ENCODE data around the gene PLEKHA8. TPM values are rescaled to one million over a fixed set of nuclear protein-coding genes. Genes with fewer than 3 reads are reported as not detected.

The PLEKHA8 gene
- total and polyA plus RNA-seq, 10 of the 15 experiments (the other 5 are each of a cell fraction or from before 2014, with no cell fraction given) = 1.1 to 13.2 (median 5.7) TPM

DNA sequence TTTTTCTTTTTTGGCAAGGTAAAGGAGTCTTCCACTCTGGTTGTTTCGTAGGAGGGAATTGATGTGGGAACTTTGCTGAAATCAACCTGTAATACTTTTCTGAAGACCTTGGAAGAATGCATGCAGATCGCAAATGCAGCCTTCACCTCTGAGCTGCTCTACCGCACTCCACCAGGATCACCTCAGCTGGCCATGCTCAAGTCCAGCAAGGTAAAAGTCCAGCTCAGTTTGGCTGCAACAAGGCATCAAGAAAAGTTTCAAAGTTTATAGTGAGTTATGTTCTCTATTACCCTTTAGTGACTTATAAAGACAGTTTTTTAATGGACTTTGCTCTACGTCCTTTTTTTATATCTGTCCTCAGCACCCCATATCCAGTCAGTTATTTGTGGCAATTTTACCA lies 21.0 kb downstream of the PLEKHA8 start:
- H3K9me3 ChIP-seq (replicated peaks; ENCODE audit: control insufficient read depth, insufficient read depth, low read length) = no peaks in the 10 kb centered on the region
- H3K27me3 ChIP-seq (replicated peaks in 1 of 2; ENCODE audit: control insufficient read depth in 2 of 2, insufficient read depth in 2 of 2, low read length in 1 of 2) = no peaks in the 10 kb centered on the region
- H2AFZ ChIP-seq (ENCODE audit: control insufficient read depth, low read depth, low read length) = no peak overlapping the region
- SMC1A ChIA-PET (ENCODE audit: uncharacterized antibody, unreplicated experiment) = interaction anchor here (1.4 kb wide), 1 partner anchor 12 kb away, joined by 4 read pairs; no protein-coding TSS in a partner anchor
- WGBS (ENCODE audit: insufficient coverage, insufficient replicate concordance, low lambda C conversion rate, missing lambda C conversion rate) = 88% methylated on average over 4 of the region's 4 CpGs
- no peak overlapping the region for H3K4me2 ChIP-seq (ENCODE audit: control insufficient read depth, insufficient read depth)
- in situ Hi-C loops (cut with MboI) = no loop called here
- no peak overlapping the region for H3K27ac ChIP-seq (ENCODE audit: control insufficient read depth, insufficient read depth)
- H3K9ac ChIP-seq (ENCODE audit: control insufficient read depth, insufficient read depth, low read length) = no peak overlapping the region
- H3K36me3 ChIP-seq (ENCODE audit: control insufficient read depth in 2 of 2, insufficient read depth in 2 of 2, low read length in 1 of 2) = peaks cover 0 to 11% of the 10 kb centered on the region in 2 experiments; a peak in 3 of 4 replicates
- no peak overlapping the region for H3K4me3 ChIP-seq
- CTCF ChIA-PET = interaction anchor here (0.8 to 1.6 kb wide), 5 partner anchors 11 to 170 kb away, joined by 3 to 5 read pairs (median 3); no protein-coding TSS in a partner anchor
- H3K79me2 ChIP-seq (ENCODE audit: control insufficient read depth, insufficient read depth, low read length) = no peaks in the 10 kb centered on the region
- POLR2A ChIA-PET = no interaction called here
- H4K20me1 ChIP-seq (ENCODE audit: control insufficient read depth, insufficient read depth) = no peaks in the 10 kb centered on the region
- no peak for FAIRE-seq
- no TSS peak for BruUV-seq (replicated peaks)
- no peaks in the 10 kb centered on the region for H3K4me1 ChIP-seq (ENCODE audit: control insufficient read depth, insufficient read depth, low read length)
- no peak for DNase-seq (ENCODE audit: low read depth, low spot score)
- intact Hi-C loops (cut with micrococcal nuclease; ENCODE audit: unreplicated experiment) = no loop called here
- RAD21 ChIA-PET (ENCODE audit: unreplicated experiment) = interaction anchor here (1.3 kb wide), 1 partner anchor 12 kb away, joined by 4 read pairs; no protein-coding TSS in a partner anchor
- no peak for ATAC-seq
- TF ChIP-seq PAX8 (IDR thresholded peaks at IDR 0.05) = no peak
- TF ChIP-seq EP300 (IDR thresholded peaks at IDR 0.05; ENCODE audit: borderline replicate concordance in 1 of 2, control insufficient read depth in 1 of 2, low read depth in 2 of 2, low read length in 2 of 2) = no peak
- no peak for TF ChIP-seq STAT1 (conservative IDR thresholded peaks at IDR 0.05)
- TF ChIP-seq, protein P1, sequence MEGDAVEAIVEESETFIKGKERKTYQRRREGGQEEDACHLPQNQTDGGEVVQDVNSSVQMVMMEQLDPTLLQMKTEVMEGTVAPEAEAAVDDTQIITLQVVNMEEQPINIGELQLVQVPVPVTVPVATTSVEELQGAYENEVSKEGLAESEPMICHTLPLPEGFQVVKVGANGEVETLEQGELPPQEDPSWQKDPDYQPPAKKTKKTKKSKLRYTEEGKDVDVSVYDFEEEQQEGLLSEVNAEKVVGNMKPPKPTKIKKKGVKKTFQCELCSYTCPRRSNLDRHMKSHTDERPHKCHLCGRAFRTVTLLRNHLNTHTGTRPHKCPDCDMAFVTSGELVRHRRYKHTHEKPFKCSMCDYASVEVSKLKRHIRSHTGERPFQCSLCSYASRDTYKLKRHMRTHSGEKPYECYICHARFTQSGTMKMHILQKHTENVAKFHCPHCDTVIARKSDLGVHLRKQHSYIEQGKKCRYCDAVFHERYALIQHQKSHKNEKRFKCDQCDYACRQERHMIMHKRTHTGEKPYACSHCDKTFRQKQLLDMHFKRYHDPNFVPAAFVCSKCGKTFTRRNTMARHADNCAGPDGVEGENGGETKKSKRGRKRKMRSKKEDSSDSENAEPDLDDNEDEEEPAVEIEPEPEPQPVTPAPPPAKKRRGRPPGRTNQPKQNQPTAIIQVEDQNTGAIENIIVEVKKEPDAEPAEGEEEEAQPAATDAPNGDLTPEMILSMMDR (IDR thresholded peaks at IDR 0.05 in 2 of 3, conservative IDR thresholded peaks at IDR 0.05 in 1 of 3; ENCODE audit: control insufficient read depth in 2 of 3, extremely low read depth in 1 of 3, insufficient read depth in 1 of 3, low read depth in 3 of 3, low read length in 3 of 3) = no peak
- TF ChIP-seq RB1 (IDR thresholded peaks at IDR 0.05; ENCODE audit: borderline replicate concordance) = no peak
- TF ChIP-seq, protein P2, sequence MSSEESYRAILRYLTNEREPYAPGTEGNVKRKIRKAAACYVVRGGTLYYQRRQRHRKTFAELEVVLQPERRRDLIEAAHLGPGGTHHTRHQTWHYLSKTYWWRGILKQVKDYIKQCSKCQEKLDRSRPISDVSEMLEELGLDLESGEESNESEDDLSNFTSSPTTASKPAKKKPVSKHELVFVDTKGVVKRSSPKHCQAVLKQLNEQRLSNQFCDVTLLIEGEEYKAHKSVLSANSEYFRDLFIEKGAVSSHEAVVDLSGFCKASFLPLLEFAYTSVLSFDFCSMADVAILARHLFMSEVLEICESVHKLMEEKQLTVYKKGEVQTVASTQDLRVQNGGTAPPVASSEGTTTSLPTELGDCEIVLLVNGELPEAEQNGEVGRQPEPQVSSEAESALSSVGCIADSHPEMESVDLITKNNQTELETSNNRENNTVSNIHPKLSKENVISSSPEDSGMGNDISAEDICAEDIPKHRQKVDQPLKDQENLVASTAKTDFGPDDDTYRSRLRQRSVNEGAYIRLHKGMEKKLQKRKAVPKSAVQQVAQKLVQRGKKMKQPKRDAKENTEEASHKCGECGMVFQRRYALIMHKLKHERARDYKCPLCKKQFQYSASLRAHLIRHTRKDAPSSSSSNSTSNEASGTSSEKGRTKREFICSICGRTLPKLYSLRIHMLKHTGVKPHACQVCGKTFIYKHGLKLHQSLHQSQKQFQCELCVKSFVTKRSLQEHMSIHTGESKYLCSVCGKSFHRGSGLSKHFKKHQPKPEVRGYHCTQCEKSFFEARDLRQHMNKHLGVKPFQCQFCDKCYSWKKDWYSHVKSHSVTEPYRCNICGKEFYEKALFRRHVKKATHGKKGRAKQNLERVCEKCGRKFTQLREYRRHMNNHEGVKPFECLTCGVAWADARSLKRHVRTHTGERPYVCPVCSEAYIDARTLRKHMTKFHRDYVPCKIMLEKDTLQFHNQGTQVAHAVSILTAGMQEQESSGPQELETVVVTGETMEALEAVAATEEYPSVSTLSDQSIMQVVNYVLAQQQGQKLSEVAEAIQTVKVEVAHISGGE (CRISPR knock-in tag; IDR thresholded peaks at IDR 0.05) = no peak
- no peak for TF ChIP-seq NR2F1 (conservative IDR thresholded peaks at IDR 0.05)
- TF ChIP-seq RELA (IDR thresholded peaks at IDR 0.05; ENCODE audit: borderline replicate concordance, partially characterized antibody) = no peak
- no peak for TF ChIP-seq MYB (IDR thresholded peaks at IDR 0.05; ENCODE audit: borderline replicate concordance, low read depth, low read length)
- no peak for TF ChIP-seq JUNB (IDR thresholded peaks at IDR 0.05)
- TF ChIP-seq IKZF1 (conservative IDR thresholded peaks at IDR 0.05) = no peak
- TF ChIP-seq NFIC (IDR thresholded peaks at IDR 0.05; ENCODE audit: low read depth, low read length) = no peak
- no peak for TF ChIP-seq BCLAF1 (IDR thresholded peaks at IDR 0.05)
- TF ChIP-seq YBX1 (IDR thresholded peaks at IDR 0.05) = no peak
- no peak for TF ChIP-seq NFYA (IDR thresholded peaks at IDR 0.05; ENCODE audit: borderline replicate concordance, low read depth, low read length)
